Measurements from ENCODE around the gene ZNF710. TPM values are rescaled to one million over a fixed set of nuclear protein-coding genes. Genes with fewer than 3 reads are reported as not detected.

The ZNF710 gene
- total RNA-seq, 1 donor from 2014 or later, result 8.7 TPM

DNA sequence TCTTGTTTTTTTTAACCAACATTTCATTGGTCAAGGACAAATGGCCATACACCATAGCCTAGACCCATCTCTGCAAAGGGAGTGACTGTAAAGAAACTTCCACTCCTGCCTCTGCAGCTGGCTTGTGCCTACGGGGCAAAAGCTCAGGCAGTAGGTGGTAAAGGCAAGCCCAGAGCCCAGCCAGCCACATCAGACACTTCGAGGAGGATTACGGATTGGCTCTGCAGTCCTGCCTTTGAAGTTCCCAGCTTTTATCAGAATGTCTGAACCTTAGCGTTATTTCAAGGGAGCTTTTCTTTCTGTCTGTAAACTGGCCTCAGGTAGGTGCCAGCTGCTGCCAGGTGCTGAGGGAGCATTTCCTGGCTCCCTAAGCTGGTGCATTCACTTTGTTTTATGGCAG, 15.6 kb downstream of the ZNF710 start:
- DNase-seq (ENCODE audit: low read depth in 2 of 2), result no peak

DNA sequence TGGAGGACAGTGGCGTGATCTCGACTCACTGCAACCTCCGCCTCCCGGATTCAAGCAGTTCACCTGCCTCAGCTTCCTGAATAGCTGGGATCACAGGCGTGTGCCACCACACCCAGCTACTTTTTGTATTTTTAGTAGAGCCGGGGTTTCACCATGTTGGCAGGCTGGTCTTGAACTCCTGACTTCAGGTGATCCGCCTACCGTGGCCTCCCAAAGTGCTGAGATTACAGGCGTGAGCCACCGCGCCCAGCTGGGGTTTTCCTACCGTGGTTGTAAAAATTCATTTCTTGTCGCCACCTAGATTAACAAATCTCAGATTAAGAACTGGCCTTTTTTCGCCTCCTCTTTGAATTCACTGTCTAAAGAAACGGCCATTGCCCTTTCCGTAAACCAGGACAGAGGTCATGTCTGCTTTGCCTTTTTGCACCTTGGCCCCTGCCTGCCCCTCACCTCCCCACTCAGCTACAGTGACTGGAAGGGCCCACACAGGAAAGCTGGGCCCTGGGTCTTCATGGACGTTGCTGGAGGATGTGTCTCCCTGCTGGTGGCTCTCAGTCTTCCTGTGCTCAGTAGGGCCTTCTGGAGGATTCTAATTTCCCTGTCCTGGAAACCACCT, 17.2 kb downstream of the ZNF710 start:
- DNase-seq (ENCODE audit: low read depth in 2 of 2), result no peak

DNA sequence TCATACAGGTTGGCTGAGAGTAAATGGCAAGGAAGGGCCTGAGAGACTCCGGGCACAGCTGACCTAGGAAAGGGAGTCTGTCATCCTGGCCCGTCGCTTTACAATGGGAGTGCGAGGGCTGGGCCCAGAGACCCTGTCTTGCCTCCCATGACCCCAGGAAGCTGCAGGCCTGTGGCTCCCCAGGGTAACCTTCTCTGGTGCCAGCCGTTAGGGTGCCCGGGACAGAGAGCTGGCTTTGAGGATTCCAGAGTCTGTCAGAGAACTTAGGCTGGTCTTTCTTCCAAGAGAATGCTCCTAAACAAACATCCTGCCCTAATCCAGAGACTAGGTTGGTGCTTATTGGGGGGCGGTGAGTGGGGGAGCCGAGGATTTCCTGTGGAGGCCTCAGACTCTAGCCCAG, 18.5 kb downstream of the ZNF710 start:
- DNase-seq (ENCODE audit: low read depth in 2 of 2), result no peak

DNA sequence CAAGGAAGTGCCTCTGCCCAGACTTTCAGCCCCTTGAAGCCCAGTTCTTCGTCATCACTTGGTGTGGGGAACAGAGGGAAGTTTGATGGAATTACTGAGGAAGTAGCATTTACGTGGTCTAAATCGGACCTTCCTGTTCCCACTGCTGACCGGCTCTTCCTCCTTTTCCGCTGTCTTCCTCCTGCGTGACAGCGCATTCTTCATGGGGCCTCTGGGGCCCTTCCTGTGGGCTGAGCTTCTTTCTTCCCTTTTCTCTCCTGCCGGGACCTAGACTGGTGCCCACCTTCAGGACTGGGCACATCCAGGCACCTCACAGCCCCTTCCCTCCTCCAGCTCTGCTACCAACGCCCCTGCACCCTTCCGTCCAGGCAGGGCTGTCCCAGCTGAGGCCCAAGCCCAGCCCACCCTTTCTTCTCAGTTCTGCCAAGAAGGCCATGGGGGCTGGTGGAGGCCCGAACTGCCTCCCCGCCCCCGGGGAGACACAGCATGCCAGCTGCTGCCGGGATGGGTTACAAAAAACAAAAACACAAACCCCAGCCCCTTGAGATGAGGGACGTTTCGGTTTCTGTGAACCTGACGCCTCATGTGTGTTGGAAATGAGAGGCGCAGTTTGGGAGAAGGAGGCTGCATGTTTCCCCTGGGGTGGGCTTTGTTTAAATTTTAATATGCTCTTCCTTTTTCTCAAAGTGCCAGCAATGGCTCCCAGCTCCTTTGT, 19.1 kb downstream of the ZNF710 start:
- DNase-seq (ENCODE audit: low read depth in 2 of 2), result peak in 1 of 2 donors; percentile 60

DNA sequence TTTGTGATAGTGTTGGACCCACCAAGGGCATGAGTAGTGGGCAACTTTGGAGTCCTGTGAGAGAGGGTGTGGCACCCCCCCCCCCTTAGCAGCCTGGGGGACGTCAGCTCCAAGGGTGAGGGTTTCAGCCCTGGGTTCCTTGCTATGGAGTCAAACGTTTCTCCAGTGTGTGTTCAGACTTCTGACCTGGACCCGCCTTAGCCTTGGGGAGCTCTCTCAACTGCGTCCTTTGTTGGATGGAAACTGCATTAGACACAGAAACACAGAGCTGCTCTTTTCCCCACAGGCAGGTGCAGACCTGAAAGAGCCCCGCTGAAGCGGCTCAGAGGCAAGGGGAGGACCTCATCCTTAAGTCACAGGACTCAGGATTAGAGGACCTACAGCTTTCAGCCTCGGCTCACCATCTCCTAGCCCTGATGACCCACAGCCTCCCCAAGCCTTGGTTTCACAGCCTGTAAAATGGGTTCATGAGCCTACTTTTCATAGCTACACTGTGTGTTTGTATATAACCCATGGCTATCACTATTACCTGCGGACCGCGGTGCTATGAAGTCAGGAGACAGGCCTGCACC, 19.9 kb downstream of the ZNF710 start:
- DNase-seq (ENCODE audit: low read depth in 2 of 2), result no peak

DNA sequence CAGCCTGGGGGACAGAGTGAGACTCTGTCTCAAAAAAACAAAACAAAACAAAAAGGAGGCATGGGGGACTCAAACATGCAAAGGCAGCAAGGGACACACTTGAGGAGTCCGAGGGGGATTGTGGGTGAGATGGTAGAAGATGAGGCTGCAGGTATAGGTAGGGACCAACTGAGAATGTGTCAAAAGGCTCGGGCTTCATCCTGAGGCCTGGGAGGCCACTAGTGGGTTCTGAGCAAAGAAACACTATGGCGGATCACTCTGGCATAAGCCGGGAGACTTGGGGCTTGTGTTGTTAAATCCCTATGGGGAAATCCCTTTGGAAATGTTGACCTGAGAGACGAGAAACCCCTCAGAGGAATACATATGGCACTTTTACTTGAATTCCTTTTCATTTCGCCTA, 21.2 kb downstream of the ZNF710 start:
- DNase-seq (ENCODE audit: low read depth in 2 of 2), result no peak

DNA sequence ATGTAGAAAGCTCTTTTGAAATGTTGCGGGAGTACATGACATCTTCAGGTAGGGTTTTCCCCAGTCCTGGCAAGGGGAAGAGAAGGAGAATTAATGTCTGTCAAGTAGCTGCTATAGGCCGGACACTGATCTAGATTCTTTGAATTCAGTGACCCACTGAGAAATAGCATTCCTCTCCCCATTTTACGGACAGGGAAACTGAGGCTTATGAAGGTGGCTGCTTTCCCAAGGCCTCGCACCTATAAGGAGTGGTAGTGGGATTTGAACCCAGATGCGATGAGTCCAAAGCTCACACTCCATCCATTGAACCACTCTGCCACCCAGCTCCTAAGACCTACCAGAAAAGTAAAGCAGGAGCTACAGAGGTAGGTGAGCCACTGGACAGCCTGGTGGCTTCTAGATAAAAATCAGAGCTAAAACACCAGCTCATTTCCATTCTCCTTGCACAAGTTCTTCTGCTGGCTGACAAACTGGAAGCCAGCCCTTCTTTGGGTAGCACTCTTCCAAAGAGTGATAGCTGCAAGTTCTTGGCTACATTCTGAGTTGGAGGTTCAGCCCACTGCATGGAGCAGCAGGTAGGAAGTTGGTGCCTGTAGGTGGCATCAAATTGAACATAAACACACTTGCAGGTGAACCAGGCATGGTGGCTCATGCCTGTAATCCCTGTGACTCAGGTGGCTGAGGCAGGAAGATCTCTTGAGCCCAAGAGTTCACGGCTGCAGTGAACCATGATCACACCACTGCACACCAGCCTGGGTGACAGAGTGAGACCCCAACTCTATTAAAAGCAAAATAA, 22.0 kb downstream of the ZNF710 start:
- DNase-seq (ENCODE audit: low read depth in 2 of 2), result no peak

DNA sequence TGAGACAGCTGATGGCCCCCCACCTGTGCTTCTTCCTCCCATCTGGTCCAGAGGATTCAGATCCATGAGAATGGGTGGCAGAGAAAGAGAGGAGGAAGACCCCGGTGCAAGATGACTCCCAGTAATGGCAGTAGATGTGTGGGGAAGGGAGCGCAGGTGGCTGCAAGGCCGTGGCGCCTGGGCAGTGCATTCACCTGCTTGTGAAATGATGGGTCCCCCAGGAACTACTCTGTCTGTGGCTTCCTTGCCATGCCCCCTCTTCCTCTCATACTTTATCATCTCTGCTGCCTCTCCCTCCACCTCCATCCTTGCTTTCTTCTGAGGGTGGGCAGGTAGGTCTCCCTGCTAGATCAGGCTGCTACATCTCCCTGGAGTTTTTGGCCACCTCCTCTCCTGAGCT, 23.3 kb downstream of the ZNF710 start:
- DNase-seq (ENCODE audit: low read depth in 2 of 2), result no peak

DNA sequence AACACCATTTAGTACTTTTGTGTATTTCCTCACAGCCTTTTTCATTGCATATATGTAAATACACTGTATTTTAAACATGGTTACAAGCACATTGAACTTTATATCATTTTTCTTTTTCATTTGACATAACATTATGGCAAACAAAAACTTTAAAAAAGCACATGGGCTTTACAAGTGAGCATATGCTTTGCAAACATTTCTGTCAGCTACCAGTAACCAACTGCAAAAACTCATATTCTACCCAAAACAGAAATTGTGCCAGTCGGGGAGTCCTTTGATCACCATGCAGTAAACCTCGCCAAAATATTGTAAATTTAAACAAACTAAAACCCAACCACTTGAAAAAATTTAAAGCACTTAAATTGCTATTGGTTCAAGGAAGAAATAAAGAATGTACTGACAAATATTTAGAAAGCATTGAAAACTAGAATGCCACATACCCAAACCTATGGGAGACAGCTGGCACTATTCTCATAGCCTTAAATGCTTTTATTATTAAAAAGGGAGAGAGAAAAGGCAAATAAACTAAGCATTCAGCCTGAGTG, 24.4 kb downstream of the ZNF710 start:
- no peak for DNase-seq (ENCODE audit: low read depth in 2 of 2)

DNA sequence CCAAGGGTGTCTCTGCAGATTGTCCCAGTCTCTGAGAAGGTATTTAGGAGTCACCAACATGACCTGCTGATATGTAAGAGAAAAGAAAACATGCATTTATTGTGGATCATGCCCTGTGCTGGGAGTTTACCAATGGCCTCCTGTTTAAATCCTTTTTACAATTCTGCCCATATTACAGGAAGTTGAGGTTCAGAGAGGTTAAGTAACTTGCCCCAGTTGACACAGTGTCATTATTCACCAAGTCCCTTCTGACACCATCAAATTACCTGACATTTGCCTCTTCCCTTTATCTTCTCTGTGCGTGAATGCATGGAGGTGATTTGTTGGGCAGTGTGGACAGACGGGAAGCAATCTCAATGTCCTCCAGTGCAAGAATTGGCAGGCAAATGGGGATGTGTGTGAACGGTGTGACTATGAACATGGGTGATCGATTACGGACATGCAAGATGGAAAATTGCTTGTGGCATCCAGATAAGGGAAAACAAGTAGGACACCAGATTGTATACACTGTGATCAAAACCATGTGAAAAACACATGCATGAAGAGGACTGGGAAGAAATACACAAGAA, 27.3 kb downstream of the ZNF710 start:
- DNase-seq (ENCODE audit: low read depth in 2 of 2), result no peak

DNA sequence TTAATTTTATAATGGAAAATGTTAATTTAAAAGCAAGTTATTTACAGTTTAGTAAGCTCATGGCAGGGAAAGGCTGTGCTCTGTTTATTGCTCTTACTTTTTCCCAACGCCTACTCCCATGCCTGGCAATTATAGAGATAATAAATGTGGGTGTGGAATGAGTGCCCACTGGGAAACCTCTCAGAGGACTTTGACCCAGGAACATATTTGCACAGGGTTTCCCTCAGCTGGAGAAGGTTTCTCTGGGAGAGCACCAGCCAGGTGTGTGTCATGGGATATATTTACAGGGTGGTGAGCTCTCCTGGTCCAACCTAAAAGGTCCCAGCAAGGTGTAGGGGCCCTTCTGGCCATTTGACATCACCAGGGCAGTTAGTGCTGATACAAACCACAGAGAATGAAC, 27.9 kb downstream of the ZNF710 start:
- no peak for DNase-seq (ENCODE audit: low read depth in 2 of 2)

DNA sequence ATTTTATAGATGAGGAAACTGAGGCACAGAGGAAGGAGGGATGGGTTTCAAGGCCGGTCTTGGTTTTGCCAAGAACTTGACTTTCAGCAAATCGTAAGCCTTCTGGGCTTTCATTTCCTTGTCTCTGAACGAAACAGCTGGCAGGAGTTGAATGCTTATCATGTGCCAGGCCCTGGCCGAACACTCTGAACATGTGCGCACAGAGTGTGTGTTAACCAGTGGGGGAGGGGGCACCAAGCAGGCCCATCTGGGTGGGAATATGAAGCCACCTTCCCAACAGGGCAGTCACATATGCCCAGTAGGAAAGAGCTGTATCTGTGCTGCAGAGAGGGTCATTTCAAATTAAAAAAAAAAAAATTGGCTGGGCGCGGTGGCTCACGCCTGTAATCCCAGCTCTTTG, 29.3 kb downstream of the ZNF710 start:
- no peak for DNase-seq (ENCODE audit: low read depth in 2 of 2)

DNA sequence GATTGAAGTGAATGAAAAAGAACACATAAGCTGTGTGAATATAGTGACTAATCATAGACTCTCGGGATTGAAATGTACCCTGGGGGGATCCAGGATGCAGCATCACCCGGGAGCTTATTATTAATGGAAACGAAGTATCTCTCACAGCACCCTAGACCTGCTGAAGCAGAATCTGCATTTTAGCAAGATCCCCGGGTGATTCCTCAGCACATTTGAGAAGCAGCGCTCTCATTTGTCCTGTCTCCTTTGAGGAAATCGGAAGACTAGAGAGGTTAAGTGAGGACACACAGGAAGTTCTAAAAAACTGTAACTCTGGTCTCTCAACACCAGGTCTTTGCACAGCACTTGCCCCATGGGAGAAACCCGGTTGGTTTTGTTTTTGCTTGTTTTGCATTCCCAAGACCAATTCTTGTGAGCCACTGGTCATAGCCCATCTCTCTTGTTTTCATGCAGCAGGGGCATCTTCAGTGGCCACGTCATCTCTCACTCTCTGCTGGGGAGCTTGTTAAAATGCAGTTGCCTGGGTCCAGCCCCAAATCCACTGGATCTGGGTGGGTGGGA, 30.2 kb downstream of the ZNF710 start:
- no peak for DNase-seq (ENCODE audit: low read depth in 2 of 2)

DNA sequence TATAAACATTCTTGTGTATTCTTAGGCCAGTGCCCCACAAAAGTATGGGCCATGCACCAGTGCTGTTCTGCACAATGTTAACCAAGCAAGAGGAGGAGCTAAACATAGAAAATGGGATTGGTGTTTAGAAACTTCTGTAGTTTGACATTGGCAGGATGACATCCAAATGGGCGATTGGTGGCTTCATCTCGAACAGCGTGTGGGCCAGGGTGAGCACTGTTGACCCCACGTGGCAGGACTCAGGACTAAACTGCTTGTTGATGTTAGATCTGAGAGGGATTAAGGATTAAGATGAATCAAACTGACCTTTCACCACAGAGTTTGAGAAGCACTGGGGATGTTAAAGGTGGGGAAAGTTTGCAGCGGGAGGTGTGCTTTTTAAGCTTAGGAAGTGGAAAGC, 31.9 kb downstream of the ZNF710 start:
- no peak for DNase-seq (ENCODE audit: low read depth in 2 of 2)

DNA sequence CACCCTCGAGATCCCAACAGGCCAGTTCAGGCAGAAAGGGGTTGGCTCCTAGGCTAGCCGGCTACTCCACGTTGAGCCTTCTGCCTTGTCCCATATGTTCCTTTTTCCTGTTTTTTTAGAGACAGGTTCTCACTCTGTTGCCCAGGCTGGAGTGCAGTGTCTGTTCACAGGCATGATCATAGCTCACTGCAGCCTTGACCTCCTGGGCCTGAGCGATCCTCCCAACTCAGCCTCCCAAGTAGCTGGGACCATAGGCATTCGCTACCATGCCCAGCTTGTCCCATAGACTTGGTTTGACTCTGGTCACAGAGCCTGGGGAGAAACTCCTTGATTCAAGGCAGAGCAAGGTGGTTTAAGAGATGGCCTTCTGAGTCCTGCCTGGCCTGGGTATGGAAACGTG, 32.3 kb downstream of the ZNF710 start:
- no peak for DNase-seq (ENCODE audit: low read depth in 2 of 2)

DNA sequence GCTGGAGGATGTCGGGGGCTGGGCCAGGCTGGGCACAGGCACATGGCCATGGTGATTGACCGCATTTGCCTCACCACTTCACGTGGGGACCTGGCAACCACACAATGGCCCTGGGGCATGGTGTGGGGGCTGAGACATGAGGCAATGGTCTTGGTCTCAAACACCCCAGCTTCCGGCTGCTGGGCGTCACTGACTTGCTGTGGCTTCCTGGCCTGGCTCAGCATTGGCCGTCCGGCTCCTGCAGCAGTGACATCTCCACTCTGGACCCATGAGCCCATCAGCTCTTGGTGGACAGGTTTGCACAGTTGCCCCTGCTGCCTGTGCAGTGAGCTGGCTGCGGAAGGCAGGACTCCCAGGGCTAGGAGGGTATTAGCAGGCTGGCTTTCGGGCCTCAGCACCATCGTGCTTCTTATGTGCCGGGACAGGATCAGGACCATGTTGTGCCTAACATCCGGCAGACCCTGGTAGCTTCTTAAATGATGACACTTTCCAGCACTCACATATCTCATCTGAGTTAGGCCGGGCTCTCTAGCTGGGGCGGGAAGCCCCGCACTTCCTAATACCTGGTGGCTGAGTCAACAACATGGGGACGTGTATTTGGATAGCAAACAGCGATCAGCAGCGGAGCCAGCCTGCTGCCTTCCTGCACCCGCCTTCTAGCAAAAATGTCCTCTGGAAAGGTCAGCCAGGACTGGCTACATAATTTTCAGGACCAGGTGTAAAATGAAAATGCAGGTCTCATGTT, 34.1 kb downstream of the ZNF710 start:
- peak; percentile 63 to 84 for DNase-seq (ENCODE audit: low read depth in 2 of 2)

DNA sequence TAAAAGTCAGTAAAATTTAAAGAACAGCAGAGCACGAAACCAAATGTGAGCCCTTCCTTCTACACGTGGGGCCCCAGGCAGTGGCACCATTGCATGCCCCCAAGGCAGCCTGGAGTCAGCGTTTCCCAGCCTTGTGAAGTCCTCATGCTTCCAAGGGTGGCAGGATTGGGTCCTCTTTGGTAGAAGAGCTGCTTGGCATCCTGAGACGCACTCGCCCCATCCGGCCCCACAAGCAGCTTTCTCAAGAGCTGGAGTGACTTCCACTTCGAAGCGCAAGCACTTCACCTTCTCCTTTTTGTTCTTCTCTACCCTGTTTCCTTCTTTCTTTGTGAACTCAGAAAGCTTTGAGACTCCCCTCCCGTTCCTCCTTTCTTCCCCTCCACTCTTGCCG, 34.7 kb downstream of the ZNF710 start:
- DNase-seq (ENCODE audit: low read depth in 2 of 2), result no peak

DNA sequence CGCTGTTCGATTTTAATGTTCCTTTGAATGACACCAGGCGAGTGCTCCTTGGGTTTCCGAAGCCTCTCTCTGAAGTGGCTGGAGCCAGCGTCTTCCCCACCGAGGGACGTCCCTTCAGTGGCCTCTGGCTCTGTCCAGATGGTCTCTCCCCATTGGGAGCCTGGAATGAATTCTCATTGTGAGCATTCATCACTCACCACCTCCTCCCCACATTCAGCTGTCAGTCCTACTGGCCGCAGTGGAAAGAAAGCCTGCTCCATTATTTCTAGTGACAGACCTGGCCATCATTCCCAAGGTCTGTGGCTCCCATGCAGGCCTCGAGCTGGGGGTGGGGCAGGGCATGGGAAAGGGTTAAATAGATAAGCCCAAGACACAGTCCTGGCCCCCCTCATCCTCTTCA, 35.2 kb downstream of the ZNF710 start:
- no peak for DNase-seq (ENCODE audit: low read depth in 2 of 2)

DNA sequence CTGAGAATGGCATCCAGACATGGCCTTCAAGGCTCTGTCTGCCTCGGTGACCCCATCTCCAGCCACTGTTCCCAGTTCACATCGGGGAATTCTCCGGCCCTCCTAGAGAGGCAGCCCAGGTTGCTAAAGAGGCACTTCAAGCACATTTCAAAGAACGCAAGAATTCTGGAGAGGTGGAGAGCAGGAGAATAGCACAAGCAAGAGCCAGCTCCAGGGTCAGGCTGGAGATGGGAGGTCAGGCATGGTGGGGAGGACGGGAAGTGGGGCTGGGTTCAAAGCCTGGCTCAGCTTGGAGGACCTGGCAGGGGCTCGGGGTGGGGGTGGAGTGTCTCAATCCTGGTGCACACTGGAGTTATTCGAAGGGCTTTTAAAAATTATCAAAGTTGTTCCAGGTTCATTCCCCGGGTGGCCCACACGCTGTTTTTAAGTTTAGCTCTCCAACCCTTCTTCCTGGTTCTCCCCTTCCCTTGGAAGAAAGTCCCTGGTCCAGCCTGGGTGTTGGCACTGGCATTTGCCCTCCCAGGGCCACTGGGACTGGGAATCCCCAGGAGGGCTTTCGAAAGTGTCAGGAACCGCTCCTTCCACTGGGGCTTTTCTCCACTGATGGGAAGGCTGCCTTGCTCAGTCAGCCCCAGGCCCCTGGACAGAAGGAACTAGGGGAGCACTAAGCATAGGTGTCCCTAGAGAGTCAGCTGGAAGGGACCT, 35.8 kb downstream of the ZNF710 start:
- DNase-seq (ENCODE audit: low read depth in 2 of 2), result no peak

DNA sequence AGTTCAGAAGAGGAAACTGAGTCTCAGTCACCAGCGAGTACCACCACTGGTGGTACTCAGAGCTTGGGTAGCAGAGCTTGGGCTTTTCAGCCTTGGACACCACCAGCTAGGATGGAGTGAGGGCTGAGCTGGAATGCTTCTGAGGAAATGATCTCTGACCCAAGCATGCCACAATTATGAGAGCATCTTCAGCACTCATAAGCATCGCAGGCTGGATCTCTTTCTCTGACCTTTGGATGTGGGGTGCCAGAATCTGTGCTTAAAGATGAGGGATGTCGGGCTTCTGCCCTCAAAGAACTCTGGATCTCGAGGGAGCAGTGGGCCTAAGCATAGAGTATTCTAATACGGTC, 36.4 kb downstream of the ZNF710 start:
- peak in 1 of 2 donors; percentile 54 for DNase-seq (ENCODE audit: low read depth in 2 of 2)

Measured in dermis microvascular lymphatic vessel endothelial cell (primary cell).